ENCODE data around the gene FAM3A. TPM values are rescaled to one million over a fixed set of nuclear protein-coding genes. Genes with fewer than 3 reads are reported as not detected.
A peak's percentile ranks its signal among the peaks of the same experiment; 100 is the strongest.
"Not testable (repeated sequence)": the region's sequence is repeated elsewhere in the genome, so short reads cannot be mapped to it uniquely, and the experiment has no call there.

FAM3A gene
- total RNA-seq, 1 experiment from 2014 or later, result 35.8 TPM

GRCh38 chrX:154541896-154542722 is 26.1 kb upstream of the FAM3A start:
- TF ChIP-seq, protein P1, sequence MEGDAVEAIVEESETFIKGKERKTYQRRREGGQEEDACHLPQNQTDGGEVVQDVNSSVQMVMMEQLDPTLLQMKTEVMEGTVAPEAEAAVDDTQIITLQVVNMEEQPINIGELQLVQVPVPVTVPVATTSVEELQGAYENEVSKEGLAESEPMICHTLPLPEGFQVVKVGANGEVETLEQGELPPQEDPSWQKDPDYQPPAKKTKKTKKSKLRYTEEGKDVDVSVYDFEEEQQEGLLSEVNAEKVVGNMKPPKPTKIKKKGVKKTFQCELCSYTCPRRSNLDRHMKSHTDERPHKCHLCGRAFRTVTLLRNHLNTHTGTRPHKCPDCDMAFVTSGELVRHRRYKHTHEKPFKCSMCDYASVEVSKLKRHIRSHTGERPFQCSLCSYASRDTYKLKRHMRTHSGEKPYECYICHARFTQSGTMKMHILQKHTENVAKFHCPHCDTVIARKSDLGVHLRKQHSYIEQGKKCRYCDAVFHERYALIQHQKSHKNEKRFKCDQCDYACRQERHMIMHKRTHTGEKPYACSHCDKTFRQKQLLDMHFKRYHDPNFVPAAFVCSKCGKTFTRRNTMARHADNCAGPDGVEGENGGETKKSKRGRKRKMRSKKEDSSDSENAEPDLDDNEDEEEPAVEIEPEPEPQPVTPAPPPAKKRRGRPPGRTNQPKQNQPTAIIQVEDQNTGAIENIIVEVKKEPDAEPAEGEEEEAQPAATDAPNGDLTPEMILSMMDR (conservative IDR thresholded peaks at IDR 0.05; ENCODE audit: low read depth, low read length), result no peak
- no peak for TF ChIP-seq EZH2 (IDR thresholded peaks at IDR 0.05; ENCODE audit: borderline replicate concordance, low read depth, low read length, poor library complexity, severe bottlenecking)
- H3K4me1 ChIP-seq (ENCODE audit: insufficient read depth, low read length, poor library complexity, severe bottlenecking), result peaks cover 23% of the 10 kb centered on the region
- ChIA-PET CTCF (interaction anchor here (0.6 kb wide), 2 partner anchors 169 to 610 kb away, joined by 3 read pairs; no protein-coding TSS in a partner anchor), POLR2A (ENCODE audit: low non-redundant PET) (no interaction called here)
- peaks cover 9% of the 10 kb centered on the region for H3K36me3 ChIP-seq (ENCODE audit: insufficient read depth, low read length, poor library complexity, severe bottlenecking)
- H3K9me3 ChIP-seq (ENCODE audit: low read depth, low read length, poor library complexity, severe bottlenecking), result no peaks in the 10 kb centered on the region
- no TSS peak for BruUV-seq (replicated peaks)
- intact Hi-C loops (cut with micrococcal nuclease; ENCODE audit: unreplicated experiment), result loop anchor here (10.0 kb wide), 1 partner anchor 203 kb away; no protein-coding TSS in a partner anchor
- no peak overlapping the region for H3K4me3 ChIP-seq (ENCODE audit: low read depth, low read length, poor library complexity, severe bottlenecking)
- H3K27ac ChIP-seq (ENCODE audit: low read depth, low read length, poor library complexity, severe bottlenecking), result peak overlapping the region; percentile 80
- H3K27me3 ChIP-seq (replicated peaks; ENCODE audit: insufficient read depth, low read depth, low read length, poor library complexity), result no peaks in the 10 kb centered on the region
- peak; percentile 86 for DNase-seq (ENCODE audit: low spot score)

DNA sequence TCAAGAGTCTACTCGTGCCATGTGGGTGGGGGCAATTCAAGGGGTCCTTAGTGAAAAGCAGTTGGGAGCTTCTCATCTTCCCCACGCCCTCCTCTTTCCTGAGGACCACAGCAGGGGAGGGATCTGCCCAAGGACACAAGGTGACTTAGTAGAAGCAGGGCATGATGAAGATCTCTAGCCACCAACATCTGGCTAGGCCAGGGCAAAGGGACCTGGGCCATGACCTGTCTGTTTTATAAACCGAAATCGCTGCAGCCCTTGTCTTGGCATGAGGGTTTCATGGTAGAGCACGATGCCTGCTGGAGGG is 25.5 kb upstream of the FAM3A start:
- ChIA-PET CTCF (interaction anchor here (0.6 kb wide), 2 partner anchors 168 to 609 kb away, joined by 3 read pairs; no protein-coding TSS in a partner anchor), POLR2A (ENCODE audit: low non-redundant PET) (no interaction called here)
- DNase-seq (ENCODE audit: low spot score), result no peak
- peaks cover 9% of the 10 kb centered on the region for H3K36me3 ChIP-seq (ENCODE audit: insufficient read depth, low read length, poor library complexity, severe bottlenecking)
- TF ChIP-seq, protein P1 (conservative IDR thresholded peaks at IDR 0.05; ENCODE audit: low read depth, low read length), result no peak
- no peak for TF ChIP-seq EZH2 (IDR thresholded peaks at IDR 0.05; ENCODE audit: borderline replicate concordance, low read depth, low read length, poor library complexity, severe bottlenecking)
- no peak overlapping the region for H3K4me3 ChIP-seq (ENCODE audit: low read depth, low read length, poor library complexity, severe bottlenecking)
- no peaks in the 10 kb centered on the region for H3K9me3 ChIP-seq (ENCODE audit: low read depth, low read length, poor library complexity, severe bottlenecking)
- H3K27me3 ChIP-seq (replicated peaks; ENCODE audit: insufficient read depth, low read depth, low read length, poor library complexity), result no peaks in the 10 kb centered on the region
- H3K27ac ChIP-seq (ENCODE audit: low read depth, low read length, poor library complexity, severe bottlenecking), result peak overlapping the region; percentile 80
- no TSS peak for BruUV-seq (replicated peaks)
- H3K4me1 ChIP-seq (ENCODE audit: insufficient read depth, low read length, poor library complexity, severe bottlenecking), result peaks cover 23% of the 10 kb centered on the region
- intact Hi-C loops (cut with micrococcal nuclease; ENCODE audit: unreplicated experiment), result loop anchor here (10.0 kb wide), 1 partner anchor 203 kb away; no protein-coding TSS in a partner anchor

DNA sequence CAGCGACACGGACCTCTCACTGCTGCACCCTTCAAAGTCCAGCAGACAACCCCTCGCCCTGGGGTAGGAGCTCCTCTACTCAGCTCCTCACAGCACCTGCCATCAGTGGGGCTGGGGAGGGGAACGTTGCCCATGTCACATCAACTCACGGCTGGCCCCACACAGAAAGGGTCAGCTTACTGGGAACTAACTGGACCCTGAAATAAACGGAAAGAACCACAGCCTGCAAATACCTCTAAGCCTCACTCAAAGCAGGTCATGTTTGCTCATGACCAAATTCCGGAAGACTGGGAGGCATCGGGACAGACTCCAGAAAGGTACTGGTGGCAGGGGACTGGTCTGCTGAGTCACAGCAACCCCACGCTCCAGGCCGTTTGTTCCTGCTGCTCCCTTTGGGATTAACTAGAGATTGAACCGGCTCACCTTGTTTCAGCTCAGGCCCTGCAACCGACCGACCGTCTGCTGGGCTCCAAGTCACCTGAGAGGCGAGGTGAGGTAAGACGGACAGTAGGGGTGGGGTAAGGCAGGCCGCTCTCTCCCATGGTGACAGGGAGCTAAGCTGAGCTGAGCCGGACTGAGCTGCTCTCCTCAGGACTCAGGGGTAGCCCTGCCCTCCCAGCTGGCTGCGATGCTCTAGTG is 25.0 kb upstream of the FAM3A start:
- Histone ChIP-seq H3K9me3 (ENCODE audit: low read depth, low read length, poor library complexity, severe bottlenecking) (no peaks in the 10 kb centered on the region), H3K27ac (ENCODE audit: low read depth, low read length, poor library complexity, severe bottlenecking) (peak overlapping the region; percentile 80), H3K27me3 (replicated peaks; ENCODE audit: insufficient read depth, low read depth, low read length, poor library complexity) (no peaks in the 10 kb centered on the region), H3K36me3 (ENCODE audit: insufficient read depth, low read length, poor library complexity, severe bottlenecking) (peaks cover 9% of the 10 kb centered on the region), H3K4me3 (ENCODE audit: low read depth, low read length, poor library complexity, severe bottlenecking) (no peak overlapping the region), H3K4me1 (ENCODE audit: insufficient read depth, low read length, poor library complexity, severe bottlenecking) (peaks cover 20% of the 10 kb centered on the region)
- intact Hi-C loops (cut with micrococcal nuclease; ENCODE audit: unreplicated experiment), result loop anchor here (10.0 kb wide), 1 partner anchor 204 kb away; no protein-coding TSS in a partner anchor
- TF ChIP-seq EZH2 (IDR thresholded peaks at IDR 0.05; ENCODE audit: borderline replicate concordance, low read depth, low read length, poor library complexity, severe bottlenecking), result no peak
- TF ChIP-seq, protein P1 (conservative IDR thresholded peaks at IDR 0.05; ENCODE audit: low read depth, low read length), result no peak
- no TSS peak for BruUV-seq (replicated peaks)
- ChIA-PET POLR2A (ENCODE audit: low non-redundant PET) (no interaction called here), CTCF (no interaction called here)
- no peak for DNase-seq (ENCODE audit: low spot score)

DNA sequence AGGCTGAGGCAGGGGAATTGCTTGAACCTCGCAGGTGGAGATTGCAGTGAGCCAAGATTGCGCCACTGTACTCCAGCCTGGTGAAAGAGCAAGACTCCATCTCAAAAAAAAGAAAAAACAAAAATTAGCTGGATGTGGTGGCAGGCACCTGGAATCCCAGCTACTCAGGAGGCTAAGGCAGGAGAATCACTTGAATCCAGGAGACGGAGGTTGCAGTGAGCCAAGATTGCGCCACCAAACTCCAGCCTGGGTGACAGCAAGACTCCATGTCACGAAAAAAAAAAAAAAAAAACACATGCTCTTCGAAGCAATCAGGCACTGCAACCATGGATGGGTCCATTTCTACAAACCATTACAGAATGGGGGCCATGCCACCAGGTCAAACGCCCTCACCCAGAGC is 24.3 kb upstream of the FAM3A start:
- peaks cover 16% of the 10 kb centered on the region for H3K4me1 ChIP-seq (ENCODE audit: insufficient read depth, low read length, poor library complexity, severe bottlenecking)
- H3K27me3 ChIP-seq (replicated peaks; ENCODE audit: insufficient read depth, low read depth, low read length, poor library complexity); POLR2A ChIA-PET (ENCODE audit: low non-redundant PET); H3K36me3 ChIP-seq (ENCODE audit: insufficient read depth, low read length, poor library complexity, severe bottlenecking); DNase-seq (ENCODE audit: low spot score); H3K9me3 ChIP-seq (ENCODE audit: low read depth, low read length, poor library complexity, severe bottlenecking); CTCF ChIA-PET; BruUV-seq (replicated peaks); H3K27ac ChIP-seq (ENCODE audit: low read depth, low read length, poor library complexity, severe bottlenecking); H3K4me3 ChIP-seq (ENCODE audit: low read depth, low read length, poor library complexity, severe bottlenecking): not testable (repeated sequence)
- intact Hi-C loops (cut with micrococcal nuclease; ENCODE audit: unreplicated experiment), result loop anchor here (10.0 kb wide), 1 partner anchor 204 kb away; no protein-coding TSS in a partner anchor

Data from A673 (cell line).